Caco-2 (cell line): ENCODE results near the gene NRXN2. TPM values are rescaled to one million over a fixed set of nuclear protein-coding genes. Genes with fewer than 3 reads are reported as not detected.

Experiments
- BruUV-seq: library from RNA; stranded (reverse); fragments of 400-500 nt; replicated peaks from 2 replicates; lab custom pipeline; 2021; lab: Mats Ljungman, UMichigan
- CTCF ChIA-PET: fragments of 300-600 bp; sonication (Branson Sonifier 250); formaldehyde crosslinking; loops from one replicate; lab custom pipeline; 2022; ENCODE audit warnings: antibody characterized with exemption; lab: Charles Lee
- POLR2A ChIA-PET: fragments of 300-600 bp; sonication (Branson Sonifier 250); formaldehyde crosslinking; loops from one replicate; lab custom pipeline; 2022; ENCODE audit warnings: antibody characterized with exemption; lab: Charles Lee
- DNase-seq, 2 experiments: peaks; one replicate each; pipeline versions ENCODE4 v3.0.0 to v3.0.0-alpha.2; 2020 to 2022
- H3K27me3 ChIP-seq: replicated peaks from 2 replicates; pipeline ENCODE4 v1.6.0; 2011; ENCODE audit warnings: low read length; ENCODE audit not compliant: control insufficient read depth, insufficient read depth
- H3K36me3 ChIP-seq: 2 replicates; pipeline ENCODE4 v1.5.1; 2011; ENCODE audit warnings: low read length; ENCODE audit not compliant: control insufficient read depth, insufficient read depth
- H3K4me1 ChIP-seq: fragments of 250-450 bp; sonication (Bioruptor Pico); 2 replicates; pipeline ENCODE4 v1.5.1; 2020; ENCODE audit warnings: mild to moderate bottlenecking
- H3K4me3 ChIP-seq: 2 replicates; pipeline ENCODE4 v1.5.1; 2011; ENCODE audit warnings: low read depth, mild to moderate bottlenecking, control low read depth, low read length
- H3K9me3 ChIP-seq: fragments of 250-450 bp; sonication (Bioruptor Pico); 2 replicates; pipeline ENCODE4 v1.5.1; 2020; ENCODE audit warnings: mild to moderate bottlenecking, moderate library complexity
- H3K27ac Mint-ChIP-seq: one replicate; pipeline ENCODE4 v1.8.0; 2022; ENCODE audit warnings: mixed read lengths; ENCODE audit not compliant: unreplicated experiment
- H3K27me3 Mint-ChIP-seq: one replicate; pipeline ENCODE4 v1.8.0; 2022; ENCODE audit warnings: mixed read lengths; ENCODE audit not compliant: insufficient read depth, unreplicated experiment
- H3K36me3 Mint-ChIP-seq: one replicate; pipeline ENCODE4 v1.8.0; 2022; ENCODE audit warnings: mild to moderate bottlenecking, mixed read lengths; ENCODE audit not compliant: insufficient read depth, unreplicated experiment
- H3K4me1 Mint-ChIP-seq: one replicate; pipeline ENCODE4 v1.8.0; 2022; ENCODE audit warnings: low read depth, mixed read lengths; ENCODE audit not compliant: unreplicated experiment
- H3K4me3 Mint-ChIP-seq: one replicate; pipeline ENCODE4 v1.8.0; 2022; ENCODE audit warnings: mild to moderate bottlenecking, moderate library complexity, mixed read lengths; ENCODE audit not compliant: unreplicated experiment
- H3K9me3 Mint-ChIP-seq: one replicate; pipeline ENCODE4 v1.8.0; 2022; ENCODE audit warnings: mixed read lengths; ENCODE audit not compliant: unreplicated experiment
- intact Hi-C: fragments of 100-400 bp; cut with micrococcal nuclease; formaldehyde crosslinking; loops from one replicate; pipeline ENCODE4 v1.10.0; 2022; ENCODE audit not compliant: unreplicated experiment
- total RNA-seq: library from RNA; stranded (reverse); gene quantifications from 2 replicates; pipeline ENCODE4 v1.2.3, GENCODE V29; 2022
- TF ChIP-seq, protein P1 (sequence below), 2 experiments: fragments of 200-600 bp in 1 of 2; IDR thresholded peaks; 1 replicate in 1 of 2; 2 replicates in 1 of 2; pipeline versions ENCODE4 v1.5.1 to v1.8.0; 2011 to 2022; ENCODE audit warnings: antibody characterized with exemption in 1 of 2, control low read depth in 1 of 2, inconsistent platforms in 1 of 2, low read depth in 1 of 2, low read length in 1 of 2, mild to moderate bottlenecking in 1 of 2, moderate library complexity in 1 of 2; ENCODE audit not compliant: insufficient read depth in 1 of 2, severe bottlenecking in 1 of 2, unreplicated experiment in 1 of 2

The NRXN2 gene
- total RNA-seq, 1 experiment from 2014 or later: 7.6 TPM

GRCh38 chr11:64599698-64600211 lies 123.2 kb downstream of the NRXN2 start:
- no peaks in the 10 kb centered on the region for H3K4me1 Mint-ChIP-seq
- POLR2A ChIA-PET: no interaction called here
- no peak overlapping the region for H3K27ac Mint-ChIP-seq
- Histone ChIP-seq H3K4me3 (no peak overlapping the region), H3K9me3 (no peaks in the 10 kb centered on the region), H3K4me1 (no peaks in the 10 kb centered on the region), H3K27me3 (no peaks in the 10 kb centered on the region), H3K36me3 (no peaks in the 10 kb centered on the region)
- TF ChIP-seq, protein P1, sequence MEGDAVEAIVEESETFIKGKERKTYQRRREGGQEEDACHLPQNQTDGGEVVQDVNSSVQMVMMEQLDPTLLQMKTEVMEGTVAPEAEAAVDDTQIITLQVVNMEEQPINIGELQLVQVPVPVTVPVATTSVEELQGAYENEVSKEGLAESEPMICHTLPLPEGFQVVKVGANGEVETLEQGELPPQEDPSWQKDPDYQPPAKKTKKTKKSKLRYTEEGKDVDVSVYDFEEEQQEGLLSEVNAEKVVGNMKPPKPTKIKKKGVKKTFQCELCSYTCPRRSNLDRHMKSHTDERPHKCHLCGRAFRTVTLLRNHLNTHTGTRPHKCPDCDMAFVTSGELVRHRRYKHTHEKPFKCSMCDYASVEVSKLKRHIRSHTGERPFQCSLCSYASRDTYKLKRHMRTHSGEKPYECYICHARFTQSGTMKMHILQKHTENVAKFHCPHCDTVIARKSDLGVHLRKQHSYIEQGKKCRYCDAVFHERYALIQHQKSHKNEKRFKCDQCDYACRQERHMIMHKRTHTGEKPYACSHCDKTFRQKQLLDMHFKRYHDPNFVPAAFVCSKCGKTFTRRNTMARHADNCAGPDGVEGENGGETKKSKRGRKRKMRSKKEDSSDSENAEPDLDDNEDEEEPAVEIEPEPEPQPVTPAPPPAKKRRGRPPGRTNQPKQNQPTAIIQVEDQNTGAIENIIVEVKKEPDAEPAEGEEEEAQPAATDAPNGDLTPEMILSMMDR (IDR thresholded peaks at IDR 0.05; ENCODE audit: insufficient read depth in 1 of 2, low read depth in 1 of 2, low read length in 1 of 2, severe bottlenecking in 1 of 2, unreplicated experiment in 1 of 2): no peak
- H3K9me3 Mint-ChIP-seq: no peaks in the 10 kb centered on the region
- H3K4me3 Mint-ChIP-seq: no peak overlapping the region
- DNase-seq: no peak
- BruUV-seq: no TSS peak
- H3K27me3 Mint-ChIP-seq: no peaks in the 10 kb centered on the region
- peaks cover 5% of the 10 kb centered on the region for H3K36me3 Mint-ChIP-seq
- CTCF ChIA-PET: interaction anchor here (0.7 to 1.0 kb wide), 2 partner anchors 143 to 144 kb away, joined by 3 to 4 read pairs; partner anchors contain the start of gene RASGRP2
- intact Hi-C loops: no loop called here

DNA sequence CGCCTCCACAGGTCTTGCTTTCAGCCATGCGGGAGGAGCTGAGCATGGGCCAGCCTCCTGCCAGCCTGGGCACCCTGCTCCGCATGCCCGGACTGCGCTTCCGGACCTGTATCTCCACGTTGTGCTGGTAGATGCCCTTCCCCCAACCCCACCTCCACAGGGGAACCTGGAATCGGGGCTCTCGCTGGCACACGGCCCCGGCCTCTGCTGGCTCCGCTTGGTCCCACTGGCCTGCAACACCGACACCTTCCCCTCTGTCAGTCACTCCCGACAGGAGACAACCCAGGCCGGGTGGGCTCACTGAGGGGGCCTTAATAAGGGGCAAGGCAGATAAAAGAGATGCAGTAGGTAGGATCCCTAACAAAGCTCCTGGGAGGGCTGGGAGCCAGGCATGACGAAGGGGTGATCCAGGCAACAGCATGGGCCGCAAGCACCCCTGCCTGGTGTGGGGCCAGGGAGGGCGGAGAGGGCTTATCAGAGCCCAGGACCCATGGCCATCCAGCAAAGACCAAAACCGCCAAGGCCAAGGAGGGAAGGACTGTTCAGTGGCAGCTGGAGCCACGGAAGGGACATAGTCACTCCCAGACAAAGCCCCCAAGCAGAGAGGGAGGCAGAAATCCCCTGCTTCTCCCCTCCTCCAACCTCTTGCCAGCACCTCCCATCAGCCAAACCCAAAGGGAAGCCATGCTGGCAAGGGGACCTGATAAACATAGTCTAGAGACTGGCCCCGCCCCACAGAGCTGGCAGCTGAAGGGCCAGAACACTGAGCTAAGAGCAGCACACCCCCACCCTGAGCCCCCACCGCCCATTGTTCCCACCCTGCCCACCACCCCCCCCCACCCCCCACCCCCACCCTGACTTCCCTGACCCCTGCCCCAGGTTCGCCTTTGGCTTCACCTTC lies 124.0 kb downstream of the NRXN2 start:
- H3K36me3 ChIP-seq: no peaks in the 10 kb centered on the region
- Mint-ChIP-seq H3K4me1 (no peaks in the 10 kb centered on the region), H3K27me3 (no peaks in the 10 kb centered on the region), H3K9me3 (no peaks in the 10 kb centered on the region), H3K4me3 (no peak overlapping the region), H3K27ac (no peak overlapping the region), H3K36me3 (peaks cover 5% of the 10 kb centered on the region)
- TF ChIP-seq, protein P1 (IDR thresholded peaks at IDR 0.05; ENCODE audit: insufficient read depth in 1 of 2, low read depth in 1 of 2, low read length in 1 of 2, severe bottlenecking in 1 of 2, unreplicated experiment in 1 of 2): no peak
- no peak for DNase-seq
- ChIA-PET POLR2A (no interaction called here), CTCF (interaction anchor here (0.7 to 1.0 kb wide), 2 partner anchors 144 to 145 kb away, joined by 3 to 4 read pairs; partner anchors contain the start of gene RASGRP2)
- no peaks in the 10 kb centered on the region for H3K27me3 ChIP-seq
- no TSS peak for BruUV-seq
- intact Hi-C loops: no loop called here
- no peaks in the 10 kb centered on the region for H3K9me3 ChIP-seq
- no peaks in the 10 kb centered on the region for H3K4me1 ChIP-seq
- no peak overlapping the region for H3K4me3 ChIP-seq

GRCh38 chr11:64598106-64598796 lies 124.7 kb downstream of the NRXN2 start:
- Mint-ChIP-seq H3K9me3 (no peaks in the 10 kb centered on the region), H3K4me1 (no peaks in the 10 kb centered on the region), H3K4me3 (no peak overlapping the region), H3K27ac (no peak overlapping the region), H3K36me3 (peaks cover 5% of the 10 kb centered on the region), H3K27me3 (no peaks in the 10 kb centered on the region)
- Histone ChIP-seq H3K4me3 (no peak overlapping the region), H3K4me1 (no peaks in the 10 kb centered on the region), H3K9me3 (no peaks in the 10 kb centered on the region), H3K27me3 (no peaks in the 10 kb centered on the region), H3K36me3 (no peaks in the 10 kb centered on the region)
- intact Hi-C loops: no loop called here
- no peak for DNase-seq
- BruUV-seq: no TSS peak
- ChIA-PET POLR2A (no interaction called here), CTCF (no interaction called here)
- TF ChIP-seq, protein P1 (IDR thresholded peaks at IDR 0.05; ENCODE audit: insufficient read depth in 1 of 2, low read depth in 1 of 2, low read length in 1 of 2, severe bottlenecking in 1 of 2, unreplicated experiment in 1 of 2): no peak
